OCI-LY7 (cell line): ENCODE measurements around the gene NTMT1.

ENCODE experiments used
- EZH2phosphoT487 ChIP-seq: fragments of 200-600 bp; sonication (generic); IDR thresholded peaks from 2 replicates; pipeline ENCODE4 v1.6.1; 2018; ENCODE audit warnings: low read depth, borderline replicate concordance, mild to moderate bottlenecking, mixed run types, antibody characterized with exemption, low read length, moderate library complexity, mixed read lengths
- TF ChIP-seq, protein P1 (sequence below): fragments of 200-600 bp; sonication (generic); conservative IDR thresholded peaks from 2 replicates; pipeline ENCODE4 v1.5.1; 2014; ENCODE audit warnings: mild to moderate bottlenecking, antibody characterized with exemption, low read length, moderate library complexity, mixed read lengths

DNA sequence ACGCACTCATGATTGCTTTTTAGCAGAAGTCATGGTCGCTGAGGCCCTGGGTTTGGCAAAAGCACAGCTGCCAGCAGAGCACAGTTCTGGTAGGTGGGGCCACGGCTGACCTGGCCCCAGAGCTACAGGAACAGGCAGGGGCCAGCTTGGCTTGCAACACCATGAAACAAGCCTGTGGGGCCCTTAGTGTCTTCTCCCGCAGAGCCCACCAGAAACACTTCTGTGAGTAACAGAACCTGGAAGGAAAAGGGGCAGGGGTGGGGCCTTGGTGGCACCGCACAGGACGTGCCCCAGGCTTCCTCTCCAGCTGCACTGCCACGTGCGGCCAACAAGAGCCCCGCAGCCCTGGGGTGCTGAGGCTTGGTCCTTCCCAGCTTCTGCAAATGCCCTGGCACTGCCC, 11.1 kb downstream of the NTMT1 start:
- TF ChIP-seq, protein P1, sequence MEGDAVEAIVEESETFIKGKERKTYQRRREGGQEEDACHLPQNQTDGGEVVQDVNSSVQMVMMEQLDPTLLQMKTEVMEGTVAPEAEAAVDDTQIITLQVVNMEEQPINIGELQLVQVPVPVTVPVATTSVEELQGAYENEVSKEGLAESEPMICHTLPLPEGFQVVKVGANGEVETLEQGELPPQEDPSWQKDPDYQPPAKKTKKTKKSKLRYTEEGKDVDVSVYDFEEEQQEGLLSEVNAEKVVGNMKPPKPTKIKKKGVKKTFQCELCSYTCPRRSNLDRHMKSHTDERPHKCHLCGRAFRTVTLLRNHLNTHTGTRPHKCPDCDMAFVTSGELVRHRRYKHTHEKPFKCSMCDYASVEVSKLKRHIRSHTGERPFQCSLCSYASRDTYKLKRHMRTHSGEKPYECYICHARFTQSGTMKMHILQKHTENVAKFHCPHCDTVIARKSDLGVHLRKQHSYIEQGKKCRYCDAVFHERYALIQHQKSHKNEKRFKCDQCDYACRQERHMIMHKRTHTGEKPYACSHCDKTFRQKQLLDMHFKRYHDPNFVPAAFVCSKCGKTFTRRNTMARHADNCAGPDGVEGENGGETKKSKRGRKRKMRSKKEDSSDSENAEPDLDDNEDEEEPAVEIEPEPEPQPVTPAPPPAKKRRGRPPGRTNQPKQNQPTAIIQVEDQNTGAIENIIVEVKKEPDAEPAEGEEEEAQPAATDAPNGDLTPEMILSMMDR: no peak
- TF ChIP-seq EZH2phosphoT487: no peak
